Endothelial cell of umbilical vein (primary cell): ENCODE results near the gene CNRIP1.

Experiments
- CTCF ChIP-seq, 2 donors: IDR thresholded peaks; 1 replicate in 1 of 2; 2 replicates in 1 of 2; pipeline ENCODE4 v1.5.1; 2011; ENCODE audit warnings: low read length in 2 of 2, mild to moderate bottlenecking in 2 of 2, moderate library complexity in 2 of 2, control low read depth in 1 of 2, inconsistent platforms in 1 of 2, low read depth in 1 of 2; ENCODE audit not compliant: insufficient read depth in 1 of 2; ENCODE audit errors: extremely low read depth in 1 of 2
- EZH2 ChIP-seq: IDR thresholded peaks from 2 replicates; pipeline ENCODE4 v1.6.1; 2012; ENCODE audit warnings: borderline replicate concordance, low read depth, mild to moderate bottlenecking, moderate library complexity, low read length, inconsistent platforms; ENCODE audit not compliant: severe bottlenecking
- GATA2 ChIP-seq: IDR thresholded peaks from 2 replicates; pipeline ENCODE4 v1.7.0; 2011; ENCODE audit warnings: low read depth, mild to moderate bottlenecking, moderate library complexity, mixed read lengths, low read length; ENCODE audit not compliant: insufficient read length, insufficient read depth
- JUN ChIP-seq: IDR thresholded peaks from 2 replicates; pipeline ENCODE4 v1.6.1; 2011; ENCODE audit warnings: borderline replicate concordance, low read depth; ENCODE audit not compliant: insufficient read length, insufficient read depth
- MYC ChIP-seq: IDR thresholded peaks from one replicate; pipeline ENCODE4 v1.6.1; 2011; ENCODE audit warnings: mild to moderate bottlenecking, low read depth, low read length
- POLR2A ChIP-seq: IDR thresholded peaks from 2 replicates; pipeline ENCODE4 v1.6.1; 2012; ENCODE audit warnings: low read depth, mild to moderate bottlenecking, control low read depth, low read length
- POLR2AphosphoS5 ChIP-seq: IDR thresholded peaks from 2 replicates; pipeline ENCODE4 v1.6.1; 2012; ENCODE audit warnings: low read depth, mild to moderate bottlenecking, control low read depth, low read length, moderate library complexity; ENCODE audit not compliant: insufficient read depth

GRCh38 chr2:68280348-68280747, 39.4 kb downstream of the CNRIP1 start:
- TF ChIP-seq CTCF (IDR thresholded peaks at IDR 0.05; ENCODE audit: extremely low read depth in 1 of 2, insufficient read depth in 1 of 2, low read depth in 1 of 2, low read length in 2 of 2) (no peak), POLR2A (no peak), POLR2AphosphoS5 (no peak), EZH2 (no peak), GATA2 (no peak), JUN (no peak), MYC (no peak)
